HepG2 (cell line): Measurements from ENCODE around the gene GPS1.

Experiments
- EZH2 ChIP-seq: conservative IDR thresholded peaks from 2 replicates; pipeline ENCODE4 v1.6.1; 2012; ENCODE audit warnings: mild to moderate bottlenecking, low read depth, low read length, moderate library complexity
- NAIF1 ChIP-seq: sonication (generic); formaldehyde crosslinking; IDR thresholded peaks from 2 replicates; pipeline ENCODE4 v1.5.0; 2020; ENCODE audit warnings: mild to moderate bottlenecking, missing genetic modification reagents, borderline replicate concordance
- POLR2A ChIP-seq, 2 experiments: IDR thresholded peaks; 2 replicates each; pipeline ENCODE4 v1.6.1; 2011; ENCODE audit warnings: low read depth in 2 of 2, low read length in 2 of 2, mild to moderate bottlenecking in 1 of 2, moderate library complexity in 1 of 2; ENCODE audit not compliant: insufficient read depth in 1 of 2
- ZBTB42 ChIP-seq: sonication (generic); formaldehyde crosslinking; IDR thresholded peaks from 2 replicates; pipeline ENCODE4 v1.5.0; 2020; ENCODE audit warnings: mild to moderate bottlenecking, missing genetic modification reagents

GRCh38 chr17:82012640-82013295 lies 38.9 kb upstream of the GPS1 start:
- TF ChIP-seq NAIF1 (CRISPR knock-in tag): no peak
- TF ChIP-seq POLR2A (IDR thresholded peaks at IDR 0.05; ENCODE audit: insufficient read depth in 1 of 2, low read depth in 2 of 2, low read length in 2 of 2): no peak
- TF ChIP-seq ZBTB42 (CRISPR knock-in tag): no peak
- no peak for TF ChIP-seq EZH2
